Stimulated activated CD8-positive, alpha-beta memory T cell treated with anti-CD3 and anti-CD28 coated beads, Interleukin-4, amount 100 ng/mL, for 48 hours (primary cell): ENCODE measurements around the gene ZBED4.

Experiments
- DNase-seq: peaks from one replicate; pipeline ENCODE4 v3.0.0-alpha.2; 2020

The ZBED4 gene

GRCh38 chr22:49883294-49883640 lies 29.6 kb downstream of the ZBED4 start:
- DNase-seq = no peak

GRCh38 chr22:49884075-49884474 lies 30.4 kb downstream of the ZBED4 start:
- DNase-seq = no peak

GRCh38 chr22:49884503-49885260 lies 31.0 kb downstream of the ZBED4 start:
- DNase-seq = no peak

- no peak for DNase-seq
Measured at GRCh38 chr22:49885281-49885680, 31.6 kb downstream of the ZBED4 start.

- no peak for DNase-seq
Measured at GRCh38 chr22:49885881-49886280, 32.2 kb downstream of the ZBED4 start.

GRCh38 chr22:49886346-49887063 lies 32.9 kb downstream of the ZBED4 start:
- DNase-seq = no peak

- no peak for DNase-seq
Measured at GRCh38 chr22:49887064-49887451, 33.4 kb downstream of the ZBED4 start.

GRCh38 chr22:49887702-49888101 lies 34.1 kb downstream of the ZBED4 start:
- no peak for DNase-seq

GRCh38 chr22:49889071-49889470 lies 35.4 kb downstream of the ZBED4 start:
- DNase-seq = no peak

GRCh38 chr22:49892226-49892899 lies 38.7 kb downstream of the ZBED4 start:
- DNase-seq = no peak

GRCh38 chr22:49893025-49893424 lies 39.4 kb downstream of the ZBED4 start:
- no peak for DNase-seq

- DNase-seq = no peak
Measured at GRCh38 chr22:49894322-49895054, 40.8 kb downstream of the ZBED4 start.

- no peak for DNase-seq
Measured at GRCh38 chr22:49896201-49896600, 42.6 kb downstream of the ZBED4 start.

GRCh38 chr22:49897015-49897684 lies 43.5 kb downstream of the ZBED4 start:
- DNase-seq = no peak

GRCh38 chr22:49899530-49899929 lies 45.9 kb downstream of the ZBED4 start:
- DNase-seq = no peak

GRCh38 chr22:49900441-49901230 lies 47.0 kb downstream of the ZBED4 start:
- DNase-seq = no peak

- DNase-seq = no peak
Measured at GRCh38 chr22:49901457-49901856, 47.8 kb downstream of the ZBED4 start.

- no peak for DNase-seq
Measured at GRCh38 chr22:49903322-49904039, 49.8 kb downstream of the ZBED4 start.

GRCh38 chr22:49904040-49904369 lies 50.4 kb downstream of the ZBED4 start:
- no peak for DNase-seq

- no peak for DNase-seq
Measured at GRCh38 chr22:49905465-49905864, 51.8 kb downstream of the ZBED4 start.

- DNase-seq = no peak
Measured at GRCh38 chr22:49906071-49906798, 52.6 kb downstream of the ZBED4 start.
